Skeletal muscle tissue (tissue), 4 donors: ENCODE results near the gene CHMP3. TPM values are rescaled to one million over a fixed set of nuclear protein-coding genes. Genes with fewer than 3 reads are reported as not detected.

ENCODE experiments used
- H3K27ac ChIP-seq: one replicate; pipeline ENCODE4 v1.7.0; 2013; ENCODE audit warnings: mild to moderate bottlenecking, low read depth, low read length, inconsistent platforms
- H3K27me3 ChIP-seq, 3 donors: one replicate each; pipeline ENCODE4 v1.7.0; 2013; ENCODE audit warnings: low read length in 3 of 3; ENCODE audit not compliant: control insufficient read depth in 3 of 3, insufficient read depth in 3 of 3
- H3K36me3 ChIP-seq, 3 donors: one replicate each; pipeline ENCODE4 v1.7.0; 2013; ENCODE audit warnings: low read length in 3 of 3; ENCODE audit not compliant: control insufficient read depth in 3 of 3, insufficient read depth in 3 of 3
- H3K4me1 ChIP-seq, 3 donors: one replicate each; pipeline ENCODE4 v1.7.0; 2013; ENCODE audit warnings: low read length in 3 of 3, mild to moderate bottlenecking in 3 of 3; ENCODE audit not compliant: control insufficient read depth in 3 of 3, insufficient read depth in 3 of 3
- H3K4me3 ChIP-seq, 3 donors: one replicate each; pipeline ENCODE4 v1.7.0; 2013; ENCODE audit warnings: low read length in 3 of 3
- H3K9ac ChIP-seq, 3 donors: one replicate each; pipeline ENCODE4 v1.7.0; 2013; ENCODE audit warnings: low read length in 3 of 3, mild to moderate bottlenecking in 3 of 3, moderate library complexity in 2 of 3, low read depth in 1 of 3
- H3K9me3 ChIP-seq, 3 donors: one replicate each; pipeline ENCODE4 v1.7.0; 2013; ENCODE audit warnings: low read length in 3 of 3; ENCODE audit not compliant: control insufficient read depth in 3 of 3
- total RNA-seq: library from RNA; depleted of rRNA; stranded (reverse); fragments of >200 nt; gene quantifications from one replicate; pipeline ENCODE4 v1.2.3, GENCODE V29; 2014
- donor health status: Osteomylitis.

Gene CHMP3
- total RNA-seq, 1 donor from 2014 or later = 42.8 TPM

GRCh38 chr2:86584151-86584913 is 21.1 kb upstream of the CHMP3 start:
- Histone ChIP-seq H3K9me3 (no peaks in the 10 kb centered on the region), H3K36me3 (no peaks in the 10 kb centered on the region), H3K9ac (no peak overlapping the region), H3K27ac (no peak overlapping the region), H3K4me3 (no peak overlapping the region), H3K4me1 (no peaks in the 10 kb centered on the region), H3K27me3 (no peaks in the 10 kb centered on the region)

GRCh38 chr2:86580560-86580959 is 17.3 kb upstream of the CHMP3 start:
- Histone ChIP-seq H3K36me3 (no peaks in the 10 kb centered on the region), H3K27me3 (no peaks in the 10 kb centered on the region), H3K9me3 (no peaks in the 10 kb centered on the region), H3K9ac (no peak overlapping the region), H3K4me3 (no peak overlapping the region), H3K4me1 (no peaks in the 10 kb centered on the region), H3K27ac (no peak overlapping the region)

- Histone ChIP-seq H3K27me3 (no peaks in the 10 kb centered on the region), H3K9me3 (no peaks in the 10 kb centered on the region), H3K36me3 (no peaks in the 10 kb centered on the region), H3K4me3 (no peak overlapping the region), H3K4me1 (no peaks in the 10 kb centered on the region), H3K27ac (no peak overlapping the region), H3K9ac (no peak overlapping the region)
These were observed 14.7 kb upstream of the CHMP3 start for GRCh38 chr2:86577817-86578456.

- Histone ChIP-seq H3K9me3 (no peaks in the 10 kb centered on the region), H3K9ac (no peak overlapping the region), H3K27me3 (no peaks in the 10 kb centered on the region), H3K36me3 (no peaks in the 10 kb centered on the region), H3K27ac (no peak overlapping the region), H3K4me3 (no peak overlapping the region), H3K4me1 (no peaks in the 10 kb centered on the region)
These were observed 6.8 kb upstream of the CHMP3 start for GRCh38 chr2:86570059-86570458.

- no peak overlapping the region for H3K9ac ChIP-seq
- no peaks in the 10 kb centered on the region for H3K9me3 ChIP-seq
- no peak overlapping the region for H3K27ac ChIP-seq
- H3K4me3 ChIP-seq = no peak overlapping the region
- no peaks in the 10 kb centered on the region for H3K27me3 ChIP-seq
- H3K4me1 ChIP-seq = peaks cover 5 to 16% (median 10%) of the 10 kb centered on the region in 3 donors
- H3K36me3 ChIP-seq = no peaks in the 10 kb centered on the region
These were observed 3.6 kb upstream of the CHMP3 start for GRCh38 chr2:86566821-86567190.

GRCh38 chr2:86566158-86566820 is 3.0 kb upstream of the CHMP3 start:
- Histone ChIP-seq H3K9ac (no peak overlapping the region), H3K27me3 (no peaks in the 10 kb centered on the region), H3K27ac (no peak overlapping the region), H3K9me3 (no peaks in the 10 kb centered on the region), H3K4me3 (no peak overlapping the region), H3K36me3 (no peaks in the 10 kb centered on the region), H3K4me1 (peaks cover 5 to 22% (median 14%) of the 10 kb centered on the region in 3 donors)

GRCh38 chr2:86563650-86564061 is 413 bp upstream of the CHMP3 start:
- H3K9ac ChIP-seq = peak overlapping the region; percentile 66 to 97 (median 96)
- H3K4me1 ChIP-seq = peaks cover 5 to 25% (median 16%) of the 10 kb centered on the region in 3 donors

GRCh38 chr2:86562485-86562921 is 740 bp downstream of the CHMP3 start:
- peaks cover 5 to 25% (median 16%) of the 10 kb centered on the region in 3 donors for H3K4me1 ChIP-seq
- peak overlapping the region; percentile 99 for H3K27ac ChIP-seq
- no peaks in the 10 kb centered on the region for H3K9me3 ChIP-seq
- no peaks in the 10 kb centered on the region for H3K36me3 ChIP-seq
- H3K4me3 ChIP-seq = peak overlapping the region; percentile 89 to 95 (median 91)
- H3K9ac ChIP-seq = peak overlapping the region; percentile 96 to 98 (median 97)
- no peaks in the 10 kb centered on the region for H3K27me3 ChIP-seq

More at GRCh38 chr2:86563650-86564061, 413 bp upstream of the CHMP3 start:
- peak overlapping the region; percentile 89 to 95 (median 91) for H3K4me3 ChIP-seq
- no peaks in the 10 kb centered on the region for H3K27me3 ChIP-seq
- H3K27ac ChIP-seq = peak overlapping the region; percentile 99
- no peaks in the 10 kb centered on the region for H3K36me3 ChIP-seq
- H3K9me3 ChIP-seq = no peaks in the 10 kb centered on the region

- Histone ChIP-seq H3K27ac (no peak overlapping the region), H3K4me3 (no peak overlapping the region), H3K9ac (no peak overlapping the region), H3K36me3 (peaks cover 0 to 2% (median 0%) of the 10 kb centered on the region in 3 donors), H3K4me1 (peaks cover 0 to 21% (median 12%) of the 10 kb centered on the region in 3 donors), H3K9me3 (no peaks in the 10 kb centered on the region), H3K27me3 (no peaks in the 10 kb centered on the region)
These were observed 5.4 kb downstream of the CHMP3 start for GRCh38 chr2:86557836-86558235.

GRCh38 chr2:86556508-86556907 is 6.7 kb downstream of the CHMP3 start:
- Histone ChIP-seq H3K27ac (no peak overlapping the region), H3K9me3 (no peaks in the 10 kb centered on the region), H3K4me1 (peaks cover 0 to 9% (median 3%) of the 10 kb centered on the region in 3 donors), H3K9ac (no peak overlapping the region), H3K27me3 (no peaks in the 10 kb centered on the region), H3K4me3 (no peak overlapping the region), H3K36me3 (peaks cover 0 to 2% (median 0%) of the 10 kb centered on the region in 3 donors)
